Fibroblast of villous mesenchyme (primary cell): ENCODE data around the gene C17orf113. TPM values are rescaled to one million over a fixed set of nuclear protein-coding genes. Genes with fewer than 3 reads are reported as not detected.

ENCODE experiments used
- DNase-seq: peaks from one replicate; pipeline ENCODE4 v3.0.0-alpha.2; 2010; ENCODE audit warnings: low read depth
- H3K4me3 ChIP-seq: 2 replicates; pipeline ENCODE4 v1.5.1; 2011; ENCODE audit warnings: low read depth, mild to moderate bottlenecking, low read length
- total RNA-seq: library from RNA; depleted of rRNA; stranded (reverse); fragments of >200 nt; gene quantifications from 2 replicates; pipeline ENCODE4 v1.2.3, GENCODE V29; 2012
- TF ChIP-seq, protein P1 (sequence below): IDR thresholded peaks from 2 replicates; pipeline ENCODE4 v1.5.1; 2012; ENCODE audit warnings: low read depth, mild to moderate bottlenecking, low read length; ENCODE audit not compliant: insufficient read depth

The C17orf113 gene
- under 0.01 and 0.32 TPM in 2 replicates for total RNA-seq

DNA sequence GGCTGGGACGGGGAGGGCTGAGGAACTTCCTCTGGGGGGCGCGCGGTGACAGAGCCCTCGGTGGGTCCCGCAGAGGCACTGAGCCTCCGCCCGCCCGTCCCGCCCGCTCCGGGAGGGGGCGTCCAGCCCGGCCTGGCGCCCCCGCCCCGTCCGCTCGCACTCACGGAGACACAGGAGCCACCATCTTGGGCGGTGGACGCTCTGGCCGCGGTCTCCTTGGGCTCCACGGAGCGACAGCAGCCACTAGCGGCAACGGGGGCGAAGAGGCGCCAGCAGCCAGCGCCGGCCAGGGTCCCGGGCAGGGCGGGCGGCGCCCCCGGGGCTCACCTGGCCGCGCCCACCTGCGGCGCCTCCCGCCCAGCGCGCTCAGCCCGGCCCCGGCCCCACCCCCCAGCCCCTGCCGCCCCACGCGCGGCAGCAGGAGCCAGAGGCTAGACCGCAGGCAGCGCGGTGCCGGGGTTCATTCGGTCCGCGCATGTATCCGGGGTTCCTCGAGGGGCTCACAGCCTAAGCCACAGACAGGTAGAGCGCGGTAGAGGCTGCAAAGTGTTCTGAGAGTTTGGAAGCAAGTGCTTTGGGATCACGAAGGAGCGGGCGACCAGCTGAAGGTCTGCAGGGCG lies at the start of gene C17orf113:
Gene C17orf113 (minus strand): TSS at position 209 of the 620 bp plus-strand sequence. CDS start 7,225 bp downstream, outside the sequence.
- no peak for DNase-seq
- TF ChIP-seq, protein P1, sequence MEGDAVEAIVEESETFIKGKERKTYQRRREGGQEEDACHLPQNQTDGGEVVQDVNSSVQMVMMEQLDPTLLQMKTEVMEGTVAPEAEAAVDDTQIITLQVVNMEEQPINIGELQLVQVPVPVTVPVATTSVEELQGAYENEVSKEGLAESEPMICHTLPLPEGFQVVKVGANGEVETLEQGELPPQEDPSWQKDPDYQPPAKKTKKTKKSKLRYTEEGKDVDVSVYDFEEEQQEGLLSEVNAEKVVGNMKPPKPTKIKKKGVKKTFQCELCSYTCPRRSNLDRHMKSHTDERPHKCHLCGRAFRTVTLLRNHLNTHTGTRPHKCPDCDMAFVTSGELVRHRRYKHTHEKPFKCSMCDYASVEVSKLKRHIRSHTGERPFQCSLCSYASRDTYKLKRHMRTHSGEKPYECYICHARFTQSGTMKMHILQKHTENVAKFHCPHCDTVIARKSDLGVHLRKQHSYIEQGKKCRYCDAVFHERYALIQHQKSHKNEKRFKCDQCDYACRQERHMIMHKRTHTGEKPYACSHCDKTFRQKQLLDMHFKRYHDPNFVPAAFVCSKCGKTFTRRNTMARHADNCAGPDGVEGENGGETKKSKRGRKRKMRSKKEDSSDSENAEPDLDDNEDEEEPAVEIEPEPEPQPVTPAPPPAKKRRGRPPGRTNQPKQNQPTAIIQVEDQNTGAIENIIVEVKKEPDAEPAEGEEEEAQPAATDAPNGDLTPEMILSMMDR: peak; percentile 28
- peak within 1 kb of the TSS; percentile 56 for H3K4me3 ChIP-seq

GRCh38 chr17:42098730-42099399 lies 48.5 kb upstream of the C17orf113 start:
- no peak for DNase-seq
- TF ChIP-seq, protein P1: no peak

GRCh38 chr17:42097691-42098631 lies 47.6 kb upstream of the C17orf113 start, which contains the start of gene ZNF385C:
TSS of gene ZNF385C (minus strand) at chr17:42098473. CDS start at chr17:42063056, 35,417 bp downstream.
- no peak within 1 kb of the TSS for H3K4me3 ChIP-seq
- TF ChIP-seq, protein P1: no peak
- no peak for DNase-seq

More at GRCh38 chr17:42098730-42099399, 48.5 kb upstream of the C17orf113 start:
- no peak overlapping the region for H3K4me3 ChIP-seq

- no peak overlapping the region for H3K4me3 ChIP-seq
- TF ChIP-seq, protein P1: no peak
- no peak for DNase-seq
Observed at GRCh38 chr17:42096360-42097111, 46.1 kb upstream of the C17orf113 start.

DNA sequence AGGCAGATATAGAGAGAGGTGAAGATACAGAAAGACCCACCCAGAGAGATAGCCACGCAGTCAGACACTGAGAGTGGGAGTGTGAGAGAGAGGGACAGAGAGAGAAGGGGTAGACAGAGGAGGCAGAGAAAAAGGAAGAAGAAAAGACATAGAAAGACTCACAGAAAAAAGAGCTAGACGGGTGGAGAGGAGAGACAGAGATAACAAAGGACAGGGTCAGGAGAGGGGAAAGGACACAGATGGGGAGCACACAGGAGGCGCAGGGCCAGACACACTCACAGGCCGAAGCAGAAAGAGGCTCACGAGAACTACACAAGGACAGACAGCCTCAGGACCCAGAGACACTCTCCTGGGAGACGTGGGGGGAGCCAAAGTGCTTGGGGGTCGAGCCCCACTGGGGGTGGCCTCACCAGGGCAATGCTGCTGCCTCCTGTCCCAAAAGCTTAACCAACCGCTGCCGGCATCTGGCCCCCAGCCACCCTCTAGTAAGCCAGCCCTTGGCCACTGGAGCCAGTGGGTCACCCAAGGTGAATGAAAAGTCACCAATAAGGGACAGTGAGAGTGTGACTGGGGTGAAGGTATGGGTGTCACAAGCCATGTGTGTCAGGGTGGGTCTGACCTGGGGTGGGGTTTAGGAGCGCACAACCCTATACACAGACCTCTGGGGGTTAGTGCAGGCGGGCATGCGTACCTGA lies 44.1 kb upstream of the C17orf113 start:
- TF ChIP-seq, protein P1: no peak
- DNase-seq: no peak
- no peak overlapping the region for H3K4me3 ChIP-seq

GRCh38 chr17:42092939-42093338 lies 42.5 kb upstream of the C17orf113 start:
- no peak for DNase-seq
- no peak overlapping the region for H3K4me3 ChIP-seq
- TF ChIP-seq, protein P1: no peak
